Measurements from ENCODE around the gene OR8D1. TPM values are rescaled to one million over a fixed set of nuclear protein-coding genes. Genes with fewer than 3 reads are reported as not detected.

The OR8D1 gene
- not detected for total RNA-seq

- TF ChIP-seq CTCF (IDR thresholded peaks at IDR 0.05) (no peak), POLR2A (IDR thresholded peaks at IDR 0.05) (no peak)
- no peak for DNase-seq
Measured at GRCh38 chr11:124313849-124314248, at the start of gene OR8D1. Gene OR8D1 (minus strand): TSS chr11:124313949. CDS start chr11:124310766, 3,183 bp downstream.

GRCh38 chr11:124359566-124359965, 45.8 kb upstream of the OR8D1 start:
- DNase-seq: no peak
- H3K9me3 ChIP-seq: no peaks in the 10 kb centered on the region
- no peaks in the 10 kb centered on the region for H3K4me1 ChIP-seq
- no peaks in the 10 kb centered on the region for H3K36me3 ChIP-seq
- H3K27ac ChIP-seq: no peak overlapping the region
- no peak overlapping the region for H3K4me3 ChIP-seq
- H3K27me3 ChIP-seq: no peaks in the 10 kb centered on the region
- TF ChIP-seq CTCF (IDR thresholded peaks at IDR 0.05): no peak
- no peak for TF ChIP-seq POLR2A (IDR thresholded peaks at IDR 0.05)

More at GRCh38 chr11:124313849-124314248, at the start of gene OR8D1:
- Histone ChIP-seq H3K4me1 (no peaks in the 10 kb centered on the region), H3K9me3 (no peaks in the 10 kb centered on the region), H3K27ac (no peak within 1 kb of the TSS), H3K4me3 (no peak within 1 kb of the TSS), H3K36me3 (no peaks in the 10 kb centered on the region), H3K27me3 (no peaks in the 10 kb centered on the region)

- Histone ChIP-seq H3K27ac (no peak overlapping the region), H3K9me3 (no peaks in the 10 kb centered on the region)
- DNase-seq: no peak
Measured at GRCh38 chr11:124346311-124346955, 32.7 kb upstream of the OR8D1 start.

GRCh38 chr11:124344346-124344745, 30.6 kb upstream of the OR8D1 start:
- Histone ChIP-seq H3K9me3 (no peaks in the 10 kb centered on the region), H3K4me3 (no peak overlapping the region), H3K27me3 (no peaks in the 10 kb centered on the region), H3K4me1 (no peaks in the 10 kb centered on the region), H3K27ac (no peak overlapping the region), H3K36me3 (no peaks in the 10 kb centered on the region)
- no peak for DNase-seq
- TF ChIP-seq POLR2A (IDR thresholded peaks at IDR 0.05) (no peak), CTCF (IDR thresholded peaks at IDR 0.05) (no peak)

More at GRCh38 chr11:124346311-124346955, 32.7 kb upstream of the OR8D1 start:
- no peak for TF ChIP-seq POLR2A (IDR thresholded peaks at IDR 0.05)
- TF ChIP-seq CTCF (IDR thresholded peaks at IDR 0.05): no peak
- no peaks in the 10 kb centered on the region for H3K4me1 ChIP-seq
- no peaks in the 10 kb centered on the region for H3K36me3 ChIP-seq
- no peak overlapping the region for H3K4me3 ChIP-seq
- H3K27me3 ChIP-seq: no peaks in the 10 kb centered on the region

GRCh38 chr11:124340142-124340447, 26.3 kb upstream of the OR8D1 start:
- no peaks in the 10 kb centered on the region for H3K27me3 ChIP-seq
- no peaks in the 10 kb centered on the region for H3K36me3 ChIP-seq
- H3K9me3 ChIP-seq: no peaks in the 10 kb centered on the region
- no peak overlapping the region for H3K4me3 ChIP-seq
- no peak for TF ChIP-seq POLR2A (IDR thresholded peaks at IDR 0.05)
- no peak for TF ChIP-seq CTCF (IDR thresholded peaks at IDR 0.05)
- H3K27ac ChIP-seq: no peak overlapping the region
- DNase-seq: no peak
- H3K4me1 ChIP-seq: no peaks in the 10 kb centered on the region
